Epithelial cell of esophagus (primary cell): ENCODE data around the gene CACNA2D4.

Experiments
- DNase-seq: peaks from one replicate; pipeline ENCODE4 v3.0.0; 2010; ENCODE audit warnings: low read depth
- H3K4me3 ChIP-seq: 2 replicates; pipeline ENCODE4 v1.5.1; 2011; ENCODE audit warnings: mild to moderate bottlenecking, low read length, control low read depth
- TF ChIP-seq, protein P1 (sequence below): IDR thresholded peaks from 2 replicates; pipeline ENCODE4 v1.5.1; 2011; ENCODE audit warnings: low read depth, mild to moderate bottlenecking, low read length, control low read depth, inconsistent platforms; ENCODE audit not compliant: insufficient read depth; ENCODE audit errors: missing control alignments

The CACNA2D4 gene

DNA sequence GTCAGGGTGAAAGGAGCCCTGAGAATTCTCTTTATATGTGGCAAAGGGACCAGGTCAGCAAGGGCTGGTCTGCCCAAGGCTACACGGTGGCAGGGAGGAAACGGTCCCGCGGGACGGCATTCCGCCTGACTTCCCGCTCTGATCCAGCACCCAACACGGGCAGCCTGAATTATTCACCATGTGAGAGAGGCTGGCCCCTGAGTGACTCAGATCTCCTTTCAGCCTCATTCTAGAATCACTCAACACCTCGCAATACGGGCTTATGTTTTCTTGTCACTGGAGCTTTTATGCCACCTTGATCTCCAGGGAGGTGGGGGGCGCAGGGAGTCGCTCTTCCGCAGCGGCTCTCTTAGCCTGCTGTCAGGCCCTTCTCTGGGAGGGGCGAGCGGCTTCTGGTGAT is 89.6 kb downstream of the CACNA2D4 start:
- no peak overlapping the region for H3K4me3 ChIP-seq
- TF ChIP-seq, protein P1, sequence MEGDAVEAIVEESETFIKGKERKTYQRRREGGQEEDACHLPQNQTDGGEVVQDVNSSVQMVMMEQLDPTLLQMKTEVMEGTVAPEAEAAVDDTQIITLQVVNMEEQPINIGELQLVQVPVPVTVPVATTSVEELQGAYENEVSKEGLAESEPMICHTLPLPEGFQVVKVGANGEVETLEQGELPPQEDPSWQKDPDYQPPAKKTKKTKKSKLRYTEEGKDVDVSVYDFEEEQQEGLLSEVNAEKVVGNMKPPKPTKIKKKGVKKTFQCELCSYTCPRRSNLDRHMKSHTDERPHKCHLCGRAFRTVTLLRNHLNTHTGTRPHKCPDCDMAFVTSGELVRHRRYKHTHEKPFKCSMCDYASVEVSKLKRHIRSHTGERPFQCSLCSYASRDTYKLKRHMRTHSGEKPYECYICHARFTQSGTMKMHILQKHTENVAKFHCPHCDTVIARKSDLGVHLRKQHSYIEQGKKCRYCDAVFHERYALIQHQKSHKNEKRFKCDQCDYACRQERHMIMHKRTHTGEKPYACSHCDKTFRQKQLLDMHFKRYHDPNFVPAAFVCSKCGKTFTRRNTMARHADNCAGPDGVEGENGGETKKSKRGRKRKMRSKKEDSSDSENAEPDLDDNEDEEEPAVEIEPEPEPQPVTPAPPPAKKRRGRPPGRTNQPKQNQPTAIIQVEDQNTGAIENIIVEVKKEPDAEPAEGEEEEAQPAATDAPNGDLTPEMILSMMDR: no peak
- DNase-seq: peak; percentile 40

DNA sequence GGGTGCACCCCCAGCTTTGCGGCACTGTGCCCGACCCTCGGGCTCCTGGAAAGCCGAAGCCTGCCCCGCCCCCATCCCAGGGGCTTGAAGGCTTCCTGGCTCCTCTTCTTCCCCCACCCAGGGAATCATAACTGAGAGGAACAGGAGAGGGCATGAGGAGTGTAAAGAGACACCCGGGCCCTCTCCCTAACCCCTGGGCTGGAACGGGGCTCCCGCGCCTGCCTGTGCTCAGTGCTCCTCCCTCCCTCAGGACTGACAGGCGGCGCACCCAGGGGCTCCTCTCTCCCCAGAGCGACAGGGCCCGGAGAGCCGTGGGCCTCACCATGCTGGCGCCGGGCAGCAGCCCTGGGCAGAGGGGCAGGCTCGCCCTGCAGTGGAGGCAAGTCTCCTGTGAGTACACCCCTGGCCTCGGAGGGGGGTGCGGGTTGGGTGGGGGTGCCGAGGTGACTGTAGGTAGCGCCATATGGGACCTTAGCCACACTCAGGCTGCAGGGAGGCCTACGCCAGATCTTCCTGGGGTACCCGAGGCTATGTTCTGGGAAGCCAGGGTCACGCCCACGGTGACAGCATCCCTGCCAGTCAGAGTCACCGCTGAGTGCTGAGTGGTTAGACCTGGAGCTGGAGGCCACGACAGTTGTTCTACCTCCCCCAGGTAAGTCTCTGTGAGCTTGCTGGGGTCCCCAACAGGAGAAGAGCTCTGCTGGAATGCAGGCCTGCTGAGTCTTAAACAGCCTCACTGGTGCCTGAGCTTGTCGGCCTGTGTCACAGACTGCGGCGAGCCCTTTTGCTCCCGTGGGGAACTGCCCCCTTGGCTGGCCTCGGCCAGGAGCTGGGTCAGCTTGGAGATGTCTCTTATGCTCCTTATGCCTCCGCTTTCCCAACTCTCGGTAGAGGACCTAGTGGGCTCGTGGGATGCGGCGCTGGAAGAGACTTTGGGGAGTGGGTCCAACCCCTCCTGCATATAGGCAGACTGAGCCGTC is 90.3 kb downstream of the CACNA2D4 start:
- H3K4me3 ChIP-seq: no peak overlapping the region
- TF ChIP-seq, protein P1: no peak
- DNase-seq: no peak

DNA sequence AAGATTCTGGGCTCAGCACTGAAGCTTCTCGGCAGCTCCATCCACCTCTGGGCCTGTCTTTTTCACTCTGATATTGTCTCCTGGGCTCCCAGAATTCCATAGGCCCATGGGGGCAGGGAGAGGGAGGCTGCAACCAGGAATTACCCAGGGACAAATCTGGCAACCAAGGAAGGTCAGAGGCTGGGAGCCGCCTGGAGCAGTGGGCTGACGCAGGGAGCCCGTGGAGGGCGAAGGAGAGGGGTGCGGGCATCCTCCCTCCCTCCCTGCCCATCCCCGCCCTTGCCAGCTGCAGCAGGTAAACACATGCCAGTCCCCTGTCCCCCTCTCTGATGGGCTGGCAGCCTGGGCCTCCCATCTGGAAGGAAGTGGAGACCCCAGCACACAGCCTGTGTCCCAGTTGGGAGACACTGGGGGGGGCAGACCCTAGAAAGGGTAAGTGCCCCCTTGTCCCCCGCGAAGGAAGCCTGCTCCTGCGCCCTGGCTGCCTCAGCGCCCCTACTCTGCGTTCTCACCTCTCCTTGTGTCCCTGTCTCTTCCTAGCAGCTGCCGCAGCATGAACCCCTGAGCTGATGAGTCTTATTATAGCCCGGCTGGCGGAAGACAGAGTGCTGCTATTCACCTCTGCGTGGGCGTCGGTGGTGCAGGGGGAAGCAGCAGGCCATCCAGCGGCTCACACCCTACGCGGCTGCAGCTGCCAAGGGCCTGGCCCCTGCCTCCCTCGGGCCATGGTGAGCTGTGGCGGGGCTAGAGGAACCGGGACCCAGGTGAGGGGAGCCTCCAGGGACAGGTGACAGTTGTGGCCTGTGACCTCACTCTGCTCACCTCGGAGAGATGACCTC is 91.4 kb downstream of the CACNA2D4 start:
- H3K4me3 ChIP-seq: no peak overlapping the region
- no peak for DNase-seq
- TF ChIP-seq, protein P1: no peak

DNA sequence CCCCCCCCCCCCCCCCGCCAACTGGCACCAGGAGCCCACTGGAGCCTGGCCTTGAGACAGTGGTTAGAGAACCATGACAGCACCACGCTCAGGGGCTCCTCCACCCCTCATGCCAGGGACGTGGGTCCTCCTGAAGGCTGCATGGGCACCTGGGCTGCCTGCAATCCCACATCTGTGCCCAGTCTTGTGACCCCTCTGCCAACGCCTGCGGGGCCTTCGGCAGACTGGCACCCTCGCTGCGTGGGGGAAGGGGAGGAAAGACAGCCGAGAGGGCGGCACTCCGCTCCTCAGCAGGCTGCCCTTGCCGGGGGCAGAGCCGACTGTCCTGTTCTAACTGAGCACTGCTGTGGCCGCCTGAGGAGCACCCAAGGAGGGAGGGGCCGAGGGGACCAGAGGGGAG is 92.1 kb downstream of the CACNA2D4 start:
- DNase-seq: no peak
- no peak overlapping the region for H3K4me3 ChIP-seq
- TF ChIP-seq, protein P1: no peak

DNA sequence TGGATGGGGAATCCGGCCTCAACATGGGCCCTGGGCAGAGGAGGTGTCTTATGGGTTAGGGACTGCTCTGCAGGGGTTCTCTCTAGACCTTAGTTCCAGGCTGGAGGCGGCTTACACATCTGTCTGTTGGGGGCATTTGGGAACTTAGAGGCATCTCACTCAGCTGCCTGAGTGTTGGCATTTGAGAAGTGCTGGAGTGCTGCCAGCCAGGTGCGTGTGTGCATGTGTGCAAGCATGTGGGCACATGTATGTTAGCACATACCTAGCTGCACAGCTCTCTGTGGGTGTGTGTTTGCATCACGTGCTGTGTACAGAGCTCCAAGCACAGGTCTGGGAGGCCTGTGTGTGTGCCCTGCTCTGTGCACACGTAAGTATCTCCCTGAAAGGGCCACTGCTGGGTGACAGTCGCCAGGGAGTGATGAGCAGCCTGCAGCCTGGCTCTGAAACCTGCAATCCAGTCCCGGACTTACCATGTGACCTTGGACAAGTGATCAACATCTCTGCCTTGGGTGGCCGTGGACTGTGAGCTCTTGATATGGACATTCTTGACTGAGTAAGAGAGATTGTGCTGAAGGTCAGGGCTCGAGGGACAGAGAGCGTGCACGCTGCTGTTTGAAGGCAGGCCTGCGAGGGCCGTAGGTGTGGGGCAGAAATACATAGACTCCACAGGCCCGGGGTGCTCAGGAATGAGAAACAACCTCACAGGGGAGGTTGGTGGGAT is 92.9 kb downstream of the CACNA2D4 start:
- no peak overlapping the region for H3K4me3 ChIP-seq
- no peak for DNase-seq
- TF ChIP-seq, protein P1: no peak

DNA sequence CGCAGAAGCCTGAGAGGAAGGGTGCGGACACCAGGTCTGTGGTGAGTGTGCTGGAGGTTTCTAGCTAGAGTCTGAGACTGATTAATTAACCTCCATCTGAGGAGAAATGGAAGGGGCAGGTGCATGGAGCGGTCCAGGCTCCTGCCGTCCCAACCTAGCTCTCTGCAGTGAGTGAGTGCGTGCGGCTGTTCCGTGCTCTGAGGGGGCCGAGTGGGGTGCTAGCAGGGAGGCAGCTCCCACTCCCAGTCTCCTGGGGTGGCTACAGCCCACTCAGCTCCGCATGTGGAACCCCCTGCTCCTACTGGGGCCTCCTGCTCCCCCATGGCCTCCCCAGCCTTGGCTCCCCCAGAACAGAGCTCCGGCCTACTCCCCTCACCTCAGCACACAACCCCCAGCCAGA is 95.2 kb downstream of the CACNA2D4 start:
- TF ChIP-seq, protein P1: no peak
- no peak overlapping the region for H3K4me3 ChIP-seq
- DNase-seq: no peak
